ENCODE data around the gene ACVR2B. TPM values are rescaled to one million over a fixed set of nuclear protein-coding genes. Genes with fewer than 3 reads are reported as not detected.

Gene ACVR2B
- polyA plus RNA-seq, 3 donors: 18.2 to 19.8 (median 19.0) TPM

- DNase-seq (ENCODE audit: extremely low read depth in 1 of 11, low read depth in 9 of 11, low spot score in 4 of 11): no peak
Measured at GRCh38 chr3:38509732-38510131, 56.0 kb downstream of the ACVR2B start.

- no peak for DNase-seq (ENCODE audit: extremely low read depth in 1 of 11, low read depth in 9 of 11, low spot score in 4 of 11)
Measured at GRCh38 chr3:38510631-38511030, 56.9 kb downstream of the ACVR2B start.

GRCh38 chr3:38511546-38511945 lies 57.9 kb downstream of the ACVR2B start:
- DNase-seq (ENCODE audit: extremely low read depth in 1 of 11, low read depth in 9 of 11, low spot score in 4 of 11): no peak

GRCh38 chr3:38515367-38515766 lies 61.7 kb downstream of the ACVR2B start:
- DNase-seq (ENCODE audit: extremely low read depth in 1 of 11, low read depth in 9 of 11, low spot score in 4 of 11): no peak

GRCh38 chr3:38516669-38517068 lies 63.0 kb downstream of the ACVR2B start:
- no peak for DNase-seq (ENCODE audit: extremely low read depth in 1 of 11, low read depth in 9 of 11, low spot score in 4 of 11)

GRCh38 chr3:38519000-38519399 lies 65.3 kb downstream of the ACVR2B start:
- no peak for DNase-seq (ENCODE audit: extremely low read depth in 1 of 11, low read depth in 9 of 11, low spot score in 4 of 11)

- no peak for DNase-seq (ENCODE audit: extremely low read depth in 1 of 11, low read depth in 9 of 11, low spot score in 4 of 11)
Measured at GRCh38 chr3:38519651-38520050, 66.0 kb downstream of the ACVR2B start.

- peak; percentile 49 to 74 (median 63) for DNase-seq (ENCODE audit: extremely low read depth in 1 of 11, low read depth in 9 of 11, low spot score in 4 of 11)
Measured at GRCh38 chr3:38521391-38521987, 67.8 kb downstream of the ACVR2B start.

GRCh38 chr3:38522002-38522401 lies 68.3 kb downstream of the ACVR2B start:
- DNase-seq (ENCODE audit: extremely low read depth in 1 of 11, low read depth in 9 of 11, low spot score in 4 of 11): no peak

GRCh38 chr3:38524141-38524739 lies 70.5 kb downstream of the ACVR2B start:
- no peak for DNase-seq (ENCODE audit: extremely low read depth in 1 of 11, low read depth in 9 of 11, low spot score in 4 of 11)

GRCh38 chr3:38526792-38527191 lies 73.1 kb downstream of the ACVR2B start:
- no peak for DNase-seq (ENCODE audit: extremely low read depth in 1 of 11, low read depth in 9 of 11, low spot score in 4 of 11)

GRCh38 chr3:38528457-38528856 lies 74.8 kb downstream of the ACVR2B start:
- no peak for DNase-seq (ENCODE audit: extremely low read depth in 1 of 11, low read depth in 9 of 11, low spot score in 4 of 11)

GRCh38 chr3:38532529-38532928 lies 78.8 kb downstream of the ACVR2B start:
- no peak for DNase-seq (ENCODE audit: extremely low read depth in 1 of 11, low read depth in 9 of 11, low spot score in 4 of 11)

- DNase-seq (ENCODE audit: extremely low read depth in 1 of 11, low read depth in 9 of 11, low spot score in 4 of 11): no peak
Measured at GRCh38 chr3:38533285-38533976, 79.7 kb downstream of the ACVR2B start.

GRCh38 chr3:38534180-38534579 lies 80.5 kb downstream of the ACVR2B start:
- no peak for DNase-seq (ENCODE audit: extremely low read depth in 1 of 11, low read depth in 9 of 11, low spot score in 4 of 11)

GRCh38 chr3:38534604-38535003 lies 80.9 kb downstream of the ACVR2B start:
- no peak for DNase-seq (ENCODE audit: extremely low read depth in 1 of 11, low read depth in 9 of 11, low spot score in 4 of 11)

GRCh38 chr3:38536671-38537070 lies 83.0 kb downstream of the ACVR2B start:
- DNase-seq (ENCODE audit: extremely low read depth in 1 of 11, low read depth in 9 of 11, low spot score in 4 of 11): no peak

GRCh38 chr3:38538773-38539353 lies 85.2 kb downstream of the ACVR2B start:
- no peak for DNase-seq (ENCODE audit: extremely low read depth in 1 of 11, low read depth in 9 of 11, low spot score in 4 of 11)

- no peak for DNase-seq (ENCODE audit: extremely low read depth in 1 of 11, low read depth in 9 of 11, low spot score in 4 of 11)
Measured at GRCh38 chr3:38541806-38542205, 88.1 kb downstream of the ACVR2B start.
